ENCODE data around the gene UROS. TPM values are rescaled to one million over a fixed set of nuclear protein-coding genes. Genes with fewer than 3 reads are reported as not detected.

The UROS gene
- total RNA-seq, 4 donors from 2014 or later: 24.6 to 39.3 (median 32.4) TPM

DNA sequence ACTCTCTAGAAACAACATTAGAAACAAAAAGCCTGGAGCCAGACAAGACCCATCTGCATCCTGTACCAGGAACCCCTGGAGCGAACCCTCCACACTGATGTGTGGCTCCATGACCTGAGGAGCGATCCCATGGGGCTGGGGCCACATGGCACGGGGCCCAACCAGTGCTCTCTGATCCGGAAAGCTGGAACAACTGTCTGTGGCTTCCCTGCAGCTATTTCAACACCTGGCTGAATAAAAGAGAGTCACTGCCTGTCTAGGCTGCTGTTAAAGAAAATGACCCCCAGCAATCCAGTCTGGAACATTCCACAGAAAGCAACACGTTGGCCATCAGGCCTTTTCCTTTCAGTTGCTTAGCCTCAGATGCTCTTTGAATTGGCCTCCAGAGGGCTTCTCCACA is 20.9 kb downstream of the UROS start:
- in situ Hi-C loops (cut with MboI; ENCODE audit: low pct_ligation_motif_present in 1 of 4, low pct_unique_long_range_greater_than_20kb in 1 of 4, low sequenced_read_pairs in 3 of 4) (no loop called here), intact Hi-C loops (cut with DNase I; ENCODE audit: low total_unique reads) (no loop called here)
- TF ChIP-seq POLR2AphosphoS5 (IDR thresholded peaks at IDR 0.05): no peak
- TF ChIP-seq, protein P1, sequence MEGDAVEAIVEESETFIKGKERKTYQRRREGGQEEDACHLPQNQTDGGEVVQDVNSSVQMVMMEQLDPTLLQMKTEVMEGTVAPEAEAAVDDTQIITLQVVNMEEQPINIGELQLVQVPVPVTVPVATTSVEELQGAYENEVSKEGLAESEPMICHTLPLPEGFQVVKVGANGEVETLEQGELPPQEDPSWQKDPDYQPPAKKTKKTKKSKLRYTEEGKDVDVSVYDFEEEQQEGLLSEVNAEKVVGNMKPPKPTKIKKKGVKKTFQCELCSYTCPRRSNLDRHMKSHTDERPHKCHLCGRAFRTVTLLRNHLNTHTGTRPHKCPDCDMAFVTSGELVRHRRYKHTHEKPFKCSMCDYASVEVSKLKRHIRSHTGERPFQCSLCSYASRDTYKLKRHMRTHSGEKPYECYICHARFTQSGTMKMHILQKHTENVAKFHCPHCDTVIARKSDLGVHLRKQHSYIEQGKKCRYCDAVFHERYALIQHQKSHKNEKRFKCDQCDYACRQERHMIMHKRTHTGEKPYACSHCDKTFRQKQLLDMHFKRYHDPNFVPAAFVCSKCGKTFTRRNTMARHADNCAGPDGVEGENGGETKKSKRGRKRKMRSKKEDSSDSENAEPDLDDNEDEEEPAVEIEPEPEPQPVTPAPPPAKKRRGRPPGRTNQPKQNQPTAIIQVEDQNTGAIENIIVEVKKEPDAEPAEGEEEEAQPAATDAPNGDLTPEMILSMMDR (IDR thresholded peaks at IDR 0.05): no peak
- TF ChIP-seq POLR2A (IDR thresholded peaks at IDR 0.05): no peak
- no peak for TF ChIP-seq EP300 (IDR thresholded peaks at IDR 0.05; ENCODE audit: low read depth)
- Histone ChIP-seq H3K27ac (no peak overlapping the region), H3K27me3 (no peaks in the 10 kb centered on the region), H3K9me3 (no peaks in the 10 kb centered on the region), H3K4me1 (no peaks in the 10 kb centered on the region), H3K4me3 (no peak overlapping the region), H3K36me3 (peaks cover 0 to 18% (median 3%) of the 10 kb centered on the region in 4 donors)
- DNase-seq: no peak
- WGBS, 2 donors (ENCODE audit: low coverage in 1 of 2): 80 to 89% methylated on average over 1 to 5 of the region's 5 CpGs

- no peaks in the 10 kb centered on the region for H3K9me3 ChIP-seq
- peaks cover 0 to 20% (median 3%) of the 10 kb centered on the region in 4 donors for H3K36me3 ChIP-seq
- intact Hi-C loops (cut with DNase I; ENCODE audit: low total_unique reads) (no loop called here), in situ Hi-C loops (cut with MboI; ENCODE audit: low pct_ligation_motif_present in 1 of 4, low pct_unique_long_range_greater_than_20kb in 1 of 4, low sequenced_read_pairs in 3 of 4) (no loop called here)
- no peak overlapping the region for H3K27ac ChIP-seq
- no peaks in the 10 kb centered on the region for H3K27me3 ChIP-seq
- H3K4me1 ChIP-seq: no peaks in the 10 kb centered on the region
- TF ChIP-seq, protein P1 (IDR thresholded peaks at IDR 0.05): no peak
- no peak for TF ChIP-seq POLR2A (IDR thresholded peaks at IDR 0.05)
- no peak for TF ChIP-seq EP300 (IDR thresholded peaks at IDR 0.05; ENCODE audit: low read depth)
- no peak for TF ChIP-seq POLR2AphosphoS5 (IDR thresholded peaks at IDR 0.05)
- no peak overlapping the region for H3K4me3 ChIP-seq
- no peak for DNase-seq
- WGBS, 2 donors (ENCODE audit: low coverage in 1 of 2): 78% methylated on average over 1 of the region's 1 CpG; no CpG with 5 or more reads in 1 of the 2 donors
Measured at GRCh38 chr10:125801574-125801973, 21.5 kb downstream of the UROS start.

DNA sequence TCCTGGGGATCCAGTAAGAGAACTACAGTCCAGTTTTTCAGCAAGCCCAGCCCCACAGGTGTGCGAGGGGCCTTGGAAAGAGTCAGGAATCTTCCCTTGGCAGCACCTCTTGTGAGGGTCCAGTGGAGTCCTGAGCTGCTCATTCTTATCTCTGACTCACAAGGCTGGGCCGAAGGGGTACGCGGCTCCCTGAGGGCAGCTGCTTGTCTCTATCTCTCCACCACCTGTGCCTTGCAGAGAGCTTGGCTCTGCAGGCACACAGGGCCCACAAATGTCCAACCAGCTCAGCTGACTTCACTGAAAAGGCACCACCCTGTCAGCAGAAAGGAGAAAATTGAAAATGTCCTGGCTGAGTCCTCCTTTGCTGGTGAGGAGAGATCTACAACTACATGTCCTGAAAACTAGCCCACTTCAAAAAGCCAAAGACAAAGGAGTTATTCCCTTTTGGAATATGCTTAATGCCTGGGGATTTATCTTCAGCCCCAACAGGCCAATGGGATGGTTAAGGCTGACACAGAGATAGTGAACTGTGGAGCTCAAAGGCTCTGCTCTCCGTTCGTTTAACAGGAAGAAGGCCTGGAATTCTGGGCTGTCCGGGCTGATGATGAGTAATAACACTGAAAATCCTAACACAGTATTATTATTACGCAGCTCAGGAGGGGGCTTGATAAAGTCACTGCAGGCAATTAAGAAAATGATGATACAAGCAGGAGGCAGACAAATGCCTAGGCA is 23.4 kb downstream of the UROS start:
- H3K4me3 ChIP-seq: no peak overlapping the region
- H3K27ac ChIP-seq: no peak overlapping the region
- intact Hi-C loops (cut with DNase I; ENCODE audit: low total_unique reads) (no loop called here), in situ Hi-C loops (cut with MboI; ENCODE audit: low pct_ligation_motif_present in 1 of 4, low pct_unique_long_range_greater_than_20kb in 1 of 4, low sequenced_read_pairs in 3 of 4) (no loop called here)
- WGBS, 2 donors (ENCODE audit: low coverage in 1 of 2): 89 to 100% methylated on average over 2 to 8 of the region's 8 CpGs
- H3K9me3 ChIP-seq: no peaks in the 10 kb centered on the region
- H3K27me3 ChIP-seq: no peaks in the 10 kb centered on the region
- peaks cover 0 to 20% (median under 1%) of the 10 kb centered on the region in 4 donors for H3K36me3 ChIP-seq
- TF ChIP-seq POLR2A (IDR thresholded peaks at IDR 0.05): no peak
- TF ChIP-seq, protein P1 (IDR thresholded peaks at IDR 0.05): no peak
- no peak for TF ChIP-seq EP300 (IDR thresholded peaks at IDR 0.05; ENCODE audit: low read depth)
- no peak for TF ChIP-seq POLR2AphosphoS5 (IDR thresholded peaks at IDR 0.05)
- no peaks in the 10 kb centered on the region for H3K4me1 ChIP-seq
- no peak for DNase-seq

GRCh38 chr10:125797994-125798662 is 24.9 kb downstream of the UROS start:
- H3K27ac ChIP-seq: no peak overlapping the region
- no peaks in the 10 kb centered on the region for H3K9me3 ChIP-seq
- 40 to 89% methylated on average over 2 to 5 of the region's 5 CpGs for WGBS, 2 donors (ENCODE audit: low coverage in 1 of 2)
- peaks cover 0 to 31% (median 8%) of the 10 kb centered on the region in 4 donors for H3K36me3 ChIP-seq
- no peaks in the 10 kb centered on the region for H3K4me1 ChIP-seq
- in situ Hi-C loops (cut with MboI; ENCODE audit: low pct_ligation_motif_present in 1 of 4, low pct_unique_long_range_greater_than_20kb in 1 of 4, low sequenced_read_pairs in 3 of 4): no loop called here
- intact Hi-C loops (cut with DNase I; ENCODE audit: low total_unique reads): no loop called here
- no peaks in the 10 kb centered on the region for H3K27me3 ChIP-seq
- TF ChIP-seq POLR2AphosphoS5 (IDR thresholded peaks at IDR 0.05) (no peak), POLR2A (IDR thresholded peaks at IDR 0.05) (no peak), EP300 (IDR thresholded peaks at IDR 0.05; ENCODE audit: low read depth) (no peak)
- TF ChIP-seq, protein P1 (IDR thresholded peaks at IDR 0.05): no peak
- DNase-seq: no peak
- no peak overlapping the region for H3K4me3 ChIP-seq

All from transverse colon (tissue), 4 donors.